Measurements from ENCODE around the gene COL28A1. TPM values are rescaled to one million over a fixed set of nuclear protein-coding genes. Genes with fewer than 3 reads are reported as not detected.

COL28A1 gene
- total RNA-seq, 4 donors from 2014 or later = 15.1 to 23.7 (median 18.3) TPM

DNA sequence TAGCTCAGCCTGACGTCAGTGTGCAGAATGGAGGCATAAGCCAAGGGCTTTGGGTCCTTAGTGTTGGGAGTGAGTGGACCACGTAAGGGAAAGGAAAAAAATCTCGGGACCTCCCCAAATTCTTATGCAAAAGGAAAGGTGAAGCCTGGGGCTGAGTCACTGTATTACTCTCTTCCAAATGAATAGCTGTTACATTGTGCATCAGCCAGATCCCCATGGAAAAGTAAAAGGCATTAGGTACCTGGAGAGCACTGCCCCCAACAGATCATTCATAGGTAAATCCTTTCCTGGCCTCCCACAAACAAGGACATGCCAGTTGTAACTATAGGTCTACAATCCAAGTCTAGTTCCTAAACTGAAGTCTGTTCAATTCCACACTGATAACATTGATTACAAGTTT, 182.8 kb downstream of the COL28A1 start:
- TF ChIP-seq POLR2AphosphoS5 (IDR thresholded peaks at IDR 0.05) (no peak), EP300 (IDR thresholded peaks at IDR 0.05) (no peak), POLR2A (IDR thresholded peaks at IDR 0.05; ENCODE audit: low read depth) (no peak)
- TF ChIP-seq, protein P1, sequence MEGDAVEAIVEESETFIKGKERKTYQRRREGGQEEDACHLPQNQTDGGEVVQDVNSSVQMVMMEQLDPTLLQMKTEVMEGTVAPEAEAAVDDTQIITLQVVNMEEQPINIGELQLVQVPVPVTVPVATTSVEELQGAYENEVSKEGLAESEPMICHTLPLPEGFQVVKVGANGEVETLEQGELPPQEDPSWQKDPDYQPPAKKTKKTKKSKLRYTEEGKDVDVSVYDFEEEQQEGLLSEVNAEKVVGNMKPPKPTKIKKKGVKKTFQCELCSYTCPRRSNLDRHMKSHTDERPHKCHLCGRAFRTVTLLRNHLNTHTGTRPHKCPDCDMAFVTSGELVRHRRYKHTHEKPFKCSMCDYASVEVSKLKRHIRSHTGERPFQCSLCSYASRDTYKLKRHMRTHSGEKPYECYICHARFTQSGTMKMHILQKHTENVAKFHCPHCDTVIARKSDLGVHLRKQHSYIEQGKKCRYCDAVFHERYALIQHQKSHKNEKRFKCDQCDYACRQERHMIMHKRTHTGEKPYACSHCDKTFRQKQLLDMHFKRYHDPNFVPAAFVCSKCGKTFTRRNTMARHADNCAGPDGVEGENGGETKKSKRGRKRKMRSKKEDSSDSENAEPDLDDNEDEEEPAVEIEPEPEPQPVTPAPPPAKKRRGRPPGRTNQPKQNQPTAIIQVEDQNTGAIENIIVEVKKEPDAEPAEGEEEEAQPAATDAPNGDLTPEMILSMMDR (IDR thresholded peaks at IDR 0.05) = no peak
- intact Hi-C loops (cut with DNase I) = no loop called here
- DNase-seq (ENCODE audit: extremely low spot score) = no peak
- H3K4me1 ChIP-seq = no peaks in the 10 kb centered on the region
- no peaks in the 10 kb centered on the region for H3K9me3 ChIP-seq
- H3K27me3 ChIP-seq = no peaks in the 10 kb centered on the region
- no peaks in the 10 kb centered on the region for H3K36me3 ChIP-seq
- no peak overlapping the region for H3K27ac ChIP-seq (replicated peaks in 1 of 4)
- 63% methylated on average over 3 of the region's 3 CpGs for WGBS
- no peak overlapping the region for H3K4me3 ChIP-seq

DNA sequence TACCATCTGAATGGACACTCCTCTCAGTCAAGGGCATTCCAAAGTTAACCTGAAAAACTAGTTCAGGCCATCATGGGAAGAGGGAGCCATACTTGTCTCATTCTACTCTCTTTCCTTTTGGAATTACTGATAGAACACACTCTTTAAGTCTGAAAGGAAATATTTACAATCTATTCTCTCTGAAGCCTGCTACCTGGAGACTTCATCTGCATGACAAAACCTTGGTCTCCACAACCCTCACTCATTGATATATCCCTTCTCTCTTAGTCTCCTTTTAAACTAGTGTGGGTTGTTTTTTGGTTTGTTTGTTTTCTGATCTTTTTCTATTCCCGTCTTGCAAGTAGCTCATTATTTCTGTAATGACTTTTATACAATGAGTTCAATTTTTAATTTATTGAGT, 183.8 kb downstream of the COL28A1 start:
- Histone ChIP-seq H3K4me3 (no peak overlapping the region), H3K27ac (replicated peaks in 1 of 4) (no peak overlapping the region), H3K4me1 (no peaks in the 10 kb centered on the region), H3K36me3 (no peaks in the 10 kb centered on the region), H3K27me3 (no peaks in the 10 kb centered on the region), H3K9me3 (no peaks in the 10 kb centered on the region)
- intact Hi-C loops (cut with DNase I) = no loop called here
- TF ChIP-seq, protein P1 (IDR thresholded peaks at IDR 0.05) = no peak
- TF ChIP-seq EP300 (IDR thresholded peaks at IDR 0.05) (no peak), POLR2A (IDR thresholded peaks at IDR 0.05; ENCODE audit: low read depth) (no peak), POLR2AphosphoS5 (IDR thresholded peaks at IDR 0.05) (no peak)
- WGBS = 0% methylated on average over 1 of the region's 1 CpG
- DNase-seq (ENCODE audit: extremely low spot score) = no peak

DNA sequence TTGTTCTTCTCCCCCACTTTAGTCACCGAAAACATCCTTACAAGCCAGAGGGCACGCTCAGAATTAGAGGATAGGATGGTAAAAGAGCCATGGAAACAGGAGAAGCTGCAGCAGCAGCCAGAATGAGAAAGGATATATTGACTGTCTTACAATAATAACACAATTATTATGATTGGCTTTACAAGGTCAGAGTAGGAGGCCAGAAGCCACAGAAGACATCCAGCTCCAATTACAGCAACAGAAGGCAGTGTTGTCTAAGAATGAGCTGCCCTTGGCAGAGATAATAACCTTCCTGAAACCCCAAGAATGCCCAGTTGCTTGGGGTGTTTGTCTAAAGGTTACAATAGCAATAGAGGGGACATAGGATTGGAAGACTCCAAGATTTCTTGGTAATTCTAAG, 184.5 kb downstream of the COL28A1 start:
- no peak for DNase-seq (ENCODE audit: extremely low spot score)
- TF ChIP-seq POLR2AphosphoS5 (IDR thresholded peaks at IDR 0.05) (no peak), EP300 (IDR thresholded peaks at IDR 0.05) (no peak), POLR2A (IDR thresholded peaks at IDR 0.05; ENCODE audit: low read depth) (no peak)
- TF ChIP-seq, protein P1 (IDR thresholded peaks at IDR 0.05) = no peak
- intact Hi-C loops (cut with DNase I) = no loop called here
- H3K4me1 ChIP-seq = no peaks in the 10 kb centered on the region
- no peaks in the 10 kb centered on the region for H3K27me3 ChIP-seq
- no peak overlapping the region for H3K27ac ChIP-seq (replicated peaks in 1 of 4)
- H3K4me3 ChIP-seq = no peak overlapping the region
- WGBS = 37% methylated on average over 2 of the region's 2 CpGs
- no peaks in the 10 kb centered on the region for H3K9me3 ChIP-seq
- H3K36me3 ChIP-seq = no peaks in the 10 kb centered on the region

DNA sequence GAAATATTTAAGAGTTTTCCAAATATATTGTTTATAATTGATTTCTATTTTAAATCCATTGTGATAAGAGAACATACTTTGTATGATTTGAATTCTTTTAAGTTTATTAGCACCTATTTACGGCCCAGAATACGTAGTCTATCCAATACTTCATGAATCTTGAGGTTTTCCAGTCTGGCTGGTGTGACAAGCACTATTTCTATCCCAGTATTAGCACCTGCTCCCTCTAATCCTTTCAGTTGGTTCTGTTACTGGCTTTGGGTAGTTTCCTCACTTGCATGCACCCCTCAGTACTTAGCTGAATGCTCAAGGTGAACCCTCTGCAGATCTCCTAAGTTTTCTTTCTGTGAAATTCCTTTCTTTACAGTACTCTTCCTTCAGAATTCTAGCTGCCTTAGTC, 186.5 kb downstream of the COL28A1 start:
- intact Hi-C loops (cut with DNase I) = no loop called here
- H3K4me3 ChIP-seq = no peak overlapping the region
- H3K9me3 ChIP-seq = no peaks in the 10 kb centered on the region
- no peak for DNase-seq (ENCODE audit: extremely low spot score)
- no peaks in the 10 kb centered on the region for H3K27me3 ChIP-seq
- H3K36me3 ChIP-seq = no peaks in the 10 kb centered on the region
- TF ChIP-seq, protein P1 (IDR thresholded peaks at IDR 0.05) = no peak
- no peak for TF ChIP-seq EP300 (IDR thresholded peaks at IDR 0.05)
- TF ChIP-seq POLR2A (IDR thresholded peaks at IDR 0.05; ENCODE audit: low read depth) = no peak
- no peak for TF ChIP-seq POLR2AphosphoS5 (IDR thresholded peaks at IDR 0.05)
- no peak overlapping the region for H3K27ac ChIP-seq (replicated peaks in 1 of 4)
- 83% methylated on average over 2 of the region's 2 CpGs for WGBS
- H3K4me1 ChIP-seq = no peaks in the 10 kb centered on the region

DNA sequence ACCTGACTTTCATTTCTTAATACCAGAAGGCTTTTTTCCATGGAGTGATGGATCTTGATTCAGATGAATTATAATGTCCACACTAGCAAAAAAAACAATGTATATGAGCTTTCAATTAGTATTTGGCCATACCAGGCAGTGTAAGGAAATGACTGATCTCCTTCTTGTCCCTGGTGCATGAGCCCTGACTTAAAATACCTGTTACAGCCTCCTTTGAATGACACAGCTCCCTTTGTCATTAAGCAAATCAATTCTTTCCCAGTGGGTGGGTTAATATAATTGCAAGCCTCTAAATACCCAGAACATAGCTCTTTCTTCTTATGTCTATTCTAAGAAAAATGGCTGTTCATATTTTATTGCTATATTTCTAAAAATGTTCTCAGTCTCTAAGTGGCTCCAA, 188.6 kb downstream of the COL28A1 start:
- TF ChIP-seq POLR2AphosphoS5 (IDR thresholded peaks at IDR 0.05) (no peak), POLR2A (IDR thresholded peaks at IDR 0.05; ENCODE audit: low read depth) (no peak), EP300 (IDR thresholded peaks at IDR 0.05) (no peak)
- TF ChIP-seq, protein P1 (IDR thresholded peaks at IDR 0.05) = no peak
- Histone ChIP-seq H3K27me3 (no peaks in the 10 kb centered on the region), H3K36me3 (no peaks in the 10 kb centered on the region), H3K9me3 (no peaks in the 10 kb centered on the region), H3K4me3 (no peak overlapping the region), H3K27ac (replicated peaks in 1 of 4) (no peak overlapping the region), H3K4me1 (no peaks in the 10 kb centered on the region)
- no peak for DNase-seq (ENCODE audit: extremely low spot score)
- intact Hi-C loops (cut with DNase I) = no loop called here
